Activated T-cell treated with anti-CD3 and anti-CD28 coated beads, Interleukin-2, amount 50 U/mL, for 48 hours (primary cell): ENCODE data around the gene SUPT20H.

Experiments used
- DNase-seq, 2 experiments: peaks; one replicate each; pipeline ENCODE4 v3.0.0-alpha.2; 2020

SUPT20H gene

DNA sequence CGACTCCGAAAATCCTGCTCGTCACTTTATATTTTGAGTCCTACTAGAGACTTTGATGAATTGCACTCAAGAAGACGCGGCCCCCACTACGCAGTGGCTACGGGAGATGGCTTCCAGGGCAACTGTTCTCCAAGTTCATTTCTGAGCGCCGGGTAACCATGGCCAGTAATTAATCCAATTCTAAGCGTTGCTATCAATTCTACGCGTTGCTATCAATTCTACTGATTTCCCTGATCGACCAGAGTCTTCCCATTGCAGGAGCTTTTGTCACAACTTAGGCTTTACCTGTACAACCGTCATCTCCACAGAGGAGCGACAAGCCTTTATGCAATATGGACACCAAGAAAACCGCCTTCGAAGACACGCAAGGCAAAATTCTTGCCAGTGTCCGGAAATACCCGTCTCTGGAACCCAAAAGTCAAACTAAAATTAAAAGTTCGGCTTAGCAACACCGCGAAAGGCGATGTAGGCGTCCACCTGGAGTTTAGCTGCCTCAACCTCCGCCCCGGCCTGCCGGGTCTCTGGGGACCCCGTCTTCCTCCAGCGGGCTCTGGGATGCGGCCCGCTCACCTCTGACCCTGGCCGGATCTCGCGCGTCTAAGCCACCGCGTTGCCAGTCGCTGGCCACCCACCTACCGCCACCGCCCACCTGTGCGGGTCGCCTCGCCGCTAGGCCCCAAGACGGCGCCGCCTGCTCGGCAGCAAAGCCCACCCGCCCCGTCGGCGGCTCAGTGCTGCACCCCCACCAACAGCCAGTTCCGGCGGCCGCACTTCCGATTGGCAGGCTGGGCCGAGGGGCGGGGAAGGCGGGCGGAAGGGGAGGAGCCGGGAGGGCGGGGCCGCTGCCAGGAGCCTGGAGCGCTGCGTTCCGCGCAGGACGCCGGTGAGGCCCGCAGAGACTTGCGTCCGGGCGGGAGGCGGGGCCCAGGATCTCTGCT is at the start of gene SUPT20H:
Gene SUPT20H (minus strand): TSS at position 779 of the 938 bp plus-strand sequence. CDS start 8,198 bp downstream, outside the sequence.
- peak; percentile 94 to 96 for DNase-seq

DNA sequence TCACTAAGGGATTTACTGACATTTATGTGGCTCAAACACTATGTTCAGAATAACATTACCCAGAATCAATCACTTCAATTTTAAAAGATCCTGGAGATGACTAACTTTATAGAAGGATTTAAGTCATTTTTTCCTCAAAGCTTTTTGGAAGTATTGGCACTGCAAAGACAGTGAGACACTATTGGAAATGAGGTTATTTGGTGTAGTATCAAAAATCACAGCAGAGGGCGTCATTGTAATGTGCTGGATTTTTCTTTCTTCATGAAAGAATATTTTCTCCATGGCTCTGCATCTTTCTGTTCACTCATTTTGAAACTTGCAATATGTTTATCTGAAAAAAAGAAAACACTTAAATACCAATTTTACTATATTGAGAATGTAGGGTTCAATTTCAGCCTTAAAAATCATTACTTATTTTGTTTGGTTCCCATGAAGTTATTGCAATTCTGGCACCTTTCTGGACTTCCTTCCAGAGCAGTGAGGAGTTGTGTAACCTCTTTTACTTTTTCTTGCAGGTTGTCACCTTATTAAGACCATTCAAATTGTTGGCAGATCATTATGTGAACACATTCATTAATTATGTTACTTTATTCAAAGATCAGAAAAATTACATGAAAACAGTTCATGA is 49.7 kb upstream of the SUPT20H start:
- DNase-seq: no peak

DNA sequence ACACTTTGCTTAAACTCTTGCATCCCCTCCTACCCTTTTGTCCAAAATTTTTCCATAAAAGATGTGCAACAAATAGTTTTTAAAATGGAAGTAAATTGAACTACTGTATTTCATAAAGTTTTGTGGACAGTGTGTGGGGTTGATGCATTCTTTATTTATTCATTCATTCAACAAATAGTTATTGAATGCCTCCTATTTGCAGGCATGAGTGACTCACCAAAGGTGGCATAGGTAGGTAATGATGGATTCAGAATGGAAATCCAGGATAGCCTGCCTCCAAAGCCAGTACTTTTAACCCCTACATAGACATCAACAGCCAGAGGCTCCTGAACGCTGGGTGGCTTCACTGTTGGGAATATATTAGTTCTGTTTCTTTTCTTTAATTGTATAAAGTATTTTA is 48.4 kb upstream of the SUPT20H start:
- no peak for DNase-seq

DNA sequence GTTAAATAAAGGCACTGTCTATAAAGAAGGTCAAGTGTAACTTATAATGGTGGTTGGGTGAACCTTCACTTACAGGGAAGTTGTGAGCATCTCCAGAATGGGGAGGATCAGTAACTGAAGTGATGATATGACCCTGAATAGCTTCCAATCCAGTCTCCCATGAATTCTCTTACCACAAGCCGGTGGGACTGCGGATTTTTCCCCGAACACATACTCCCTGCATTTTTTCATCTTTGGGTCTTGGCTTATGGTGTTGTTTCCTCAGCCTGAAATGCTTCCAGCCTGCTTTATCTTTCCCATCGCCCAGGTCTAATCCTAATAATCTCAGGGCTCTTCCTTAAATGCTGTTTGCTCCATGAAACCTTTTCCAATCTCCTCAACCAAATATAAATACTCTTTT is 48.0 kb upstream of the SUPT20H start:
- no peak for DNase-seq

DNA sequence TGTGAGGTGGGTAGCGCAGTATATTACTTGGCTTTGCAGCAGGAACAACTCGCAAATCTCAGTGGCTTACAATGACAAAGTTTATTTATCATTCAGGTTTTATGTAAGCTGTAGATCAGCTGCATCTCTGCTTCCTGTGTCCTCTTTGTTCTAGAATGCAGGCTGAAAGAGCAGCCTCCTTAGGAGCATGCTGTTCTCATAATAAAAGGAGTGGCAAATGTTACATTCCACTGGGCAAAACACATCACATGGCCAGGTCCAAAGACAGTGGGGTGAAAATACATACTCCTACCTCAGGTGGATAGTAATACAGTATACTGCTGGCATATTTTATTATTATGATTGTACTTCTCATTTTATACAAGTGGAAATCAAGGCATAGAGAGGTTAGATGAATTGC is 47.2 kb upstream of the SUPT20H start:
- no peak for DNase-seq

DNA sequence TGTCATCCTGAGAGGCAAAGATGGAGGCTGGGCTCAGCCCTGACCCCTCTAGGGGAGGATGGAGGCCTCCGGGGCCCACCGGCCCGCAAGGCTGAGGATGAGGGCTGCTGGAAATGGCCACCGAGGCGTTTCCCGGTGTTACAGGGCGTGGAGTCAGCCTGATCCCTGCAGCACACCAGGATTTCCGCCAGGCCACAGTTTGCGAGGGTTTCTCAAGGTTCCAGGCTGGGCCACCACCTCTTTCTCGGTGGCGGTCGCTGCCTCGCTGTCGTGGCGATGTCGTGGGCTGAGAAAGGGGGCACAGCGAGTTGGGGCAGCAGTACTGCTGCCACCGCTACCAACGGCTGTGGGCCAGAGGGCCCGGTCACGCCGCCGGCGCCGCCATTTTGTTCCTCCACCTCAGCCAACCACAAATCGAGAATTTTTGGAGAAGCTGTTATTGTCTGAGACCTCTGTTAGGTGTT is 45.8 kb upstream of the SUPT20H start, which contains the start of gene CSNK1A1L:
Gene CSNK1A1L (minus strand): TSS at position 414 of the 464 bp plus-strand sequence. CDS start 408 bp downstream, at position 6.
- DNase-seq: no peak

DNA sequence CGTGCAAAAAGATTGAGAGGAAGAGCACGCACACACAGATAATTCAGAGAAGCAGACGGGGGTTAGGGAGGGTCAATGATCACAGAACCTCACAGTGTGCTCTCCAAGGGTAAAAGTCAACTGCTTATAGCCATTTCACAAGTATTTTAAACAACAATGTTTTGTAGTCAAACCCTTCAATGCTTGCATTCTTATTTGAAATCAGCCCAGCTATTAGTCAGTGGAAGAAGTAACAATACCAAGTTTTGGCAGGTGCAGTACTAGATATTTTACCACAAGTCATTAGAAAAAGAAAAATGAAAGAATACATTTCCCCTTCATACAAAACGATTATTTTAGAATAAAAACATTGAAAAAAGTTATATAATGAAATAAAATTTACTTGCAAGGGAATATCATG is 43.4 kb upstream of the SUPT20H start:
- no peak for DNase-seq

DNA sequence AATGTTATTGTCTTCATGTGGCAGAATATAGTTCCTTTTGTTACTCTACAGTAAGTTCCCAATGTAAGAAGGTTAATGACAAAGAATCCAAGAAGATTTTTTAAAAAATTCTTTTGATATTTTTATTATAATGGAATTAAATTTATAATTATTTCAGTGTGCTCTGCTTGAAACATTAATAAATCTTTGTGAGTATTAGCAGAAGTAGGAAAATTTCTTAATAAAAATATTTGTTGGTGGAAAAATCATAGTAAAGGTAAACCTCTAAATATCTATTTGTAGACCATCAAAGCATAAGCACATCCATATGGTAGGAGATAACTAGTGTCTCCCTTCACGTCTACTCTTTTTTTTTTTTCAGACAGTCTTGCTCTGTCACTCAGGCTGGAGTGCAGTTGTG is 41.7 kb upstream of the SUPT20H start:
- no peak for DNase-seq

DNA sequence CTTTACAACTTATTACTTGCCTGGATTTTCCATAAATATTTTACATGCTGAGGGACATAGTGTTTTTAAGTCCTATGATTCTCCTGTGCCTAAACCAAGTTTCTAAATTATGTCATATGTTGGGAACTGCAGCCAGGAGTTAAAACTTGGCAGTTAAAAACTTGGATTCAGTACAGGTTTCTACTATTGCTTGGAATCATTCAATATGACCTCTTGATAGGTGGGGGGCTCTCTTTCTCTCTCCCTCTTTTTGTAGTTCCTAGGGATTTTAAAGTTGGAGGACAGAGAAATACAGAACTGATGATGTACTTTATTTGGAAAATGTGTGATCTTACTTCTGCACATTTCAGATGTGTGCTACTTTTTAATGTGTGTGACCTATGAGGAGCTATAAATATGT is 41.2 kb upstream of the SUPT20H start:
- no peak for DNase-seq

DNA sequence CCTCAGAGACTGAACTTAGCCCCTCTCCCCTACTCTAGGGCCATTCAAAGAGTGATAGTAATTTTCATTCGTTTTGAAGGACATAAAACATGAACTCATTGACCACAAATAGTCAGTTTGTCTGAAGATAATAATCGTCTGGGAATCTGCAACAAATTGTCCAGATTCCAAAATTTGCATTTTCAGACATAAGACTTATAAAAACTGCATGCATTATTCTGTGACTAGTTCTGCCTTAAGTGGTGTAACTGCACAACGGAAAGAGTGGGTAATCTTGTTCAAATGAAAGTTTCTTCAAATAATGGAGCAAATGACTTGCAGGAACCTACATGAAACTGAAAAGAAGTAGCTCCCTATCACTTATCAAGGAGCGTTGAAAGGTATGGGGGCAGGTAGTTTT is 37.6 kb upstream of the SUPT20H start:
- DNase-seq: no peak

DNA sequence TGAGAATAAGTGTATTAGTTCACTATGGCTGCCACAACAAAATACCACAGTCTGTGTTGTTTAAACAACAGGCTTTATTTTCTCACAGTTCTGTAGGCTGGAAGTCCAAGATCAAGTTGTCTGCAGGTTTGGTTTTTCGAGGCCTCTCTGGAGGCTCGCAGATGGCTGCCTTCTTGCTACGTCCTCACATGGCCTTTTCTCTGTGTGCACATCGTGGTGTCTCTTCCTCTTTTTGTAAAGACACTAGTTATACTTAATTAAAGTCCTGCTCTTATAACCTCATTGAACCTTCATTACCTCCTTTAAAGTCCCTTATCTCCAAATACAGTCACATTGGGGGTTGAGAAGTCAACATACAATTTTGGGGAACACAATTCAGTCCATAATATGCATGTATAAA is 35.4 kb upstream of the SUPT20H start:
- no peak for DNase-seq

DNA sequence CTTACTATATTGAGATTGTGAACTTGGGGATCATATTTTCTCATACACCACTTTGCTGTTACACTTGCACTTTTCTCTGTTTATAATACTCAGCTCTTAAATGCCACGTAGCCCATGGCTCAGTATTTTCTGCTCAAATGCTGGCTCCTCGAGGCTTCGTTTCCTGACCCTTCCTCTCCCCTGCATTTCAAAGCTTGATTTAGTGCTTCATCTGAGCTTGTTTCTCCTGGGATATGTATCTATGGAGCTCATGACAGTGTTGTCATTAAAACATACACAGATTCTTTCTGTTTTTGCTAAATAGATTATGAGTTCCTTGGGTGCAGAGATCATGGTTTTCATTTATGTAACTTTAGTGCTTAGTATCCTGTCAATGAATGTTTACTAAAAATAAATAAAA is 34.6 kb upstream of the SUPT20H start:
- no peak for DNase-seq

DNA sequence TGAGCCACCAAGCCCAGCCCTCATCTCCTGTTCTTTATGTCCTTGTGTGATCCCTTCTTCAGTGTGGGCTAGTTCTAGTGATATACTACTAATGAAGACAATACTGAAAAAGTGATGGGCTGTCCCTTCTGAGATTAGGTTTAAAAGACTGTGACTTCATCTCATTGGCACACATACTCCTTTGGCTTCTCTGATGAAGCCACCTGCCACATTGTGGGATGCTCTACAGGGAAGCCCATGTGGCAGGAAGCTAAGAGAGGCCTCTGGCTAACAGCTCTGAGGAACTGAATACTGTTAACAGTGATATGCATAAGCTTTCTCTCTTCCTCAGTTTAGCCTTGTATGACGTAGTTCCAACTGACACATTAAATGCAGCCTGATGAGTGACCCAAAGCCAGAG is 32.3 kb upstream of the SUPT20H start:
- no peak for DNase-seq

DNA sequence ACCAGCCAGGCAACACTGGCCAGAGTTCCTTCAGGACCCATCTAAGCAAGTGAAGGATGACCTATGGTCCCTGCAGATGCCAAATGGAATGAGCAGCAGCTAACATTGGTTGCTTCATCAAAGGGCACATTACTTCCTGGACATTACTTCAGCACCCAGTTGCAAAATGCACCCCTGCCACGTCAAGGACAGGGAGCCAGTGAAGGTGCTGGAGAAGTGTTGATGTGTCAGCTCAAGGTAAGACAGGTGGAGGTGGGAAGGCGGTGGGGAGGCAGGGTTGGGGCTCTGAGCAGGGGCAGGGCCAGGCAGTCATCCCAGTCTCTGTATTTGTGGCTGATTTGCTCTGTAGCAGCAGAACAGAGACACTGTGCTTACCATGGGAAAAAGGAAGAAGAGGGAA is 31.4 kb upstream of the SUPT20H start:
- DNase-seq: no peak

DNA sequence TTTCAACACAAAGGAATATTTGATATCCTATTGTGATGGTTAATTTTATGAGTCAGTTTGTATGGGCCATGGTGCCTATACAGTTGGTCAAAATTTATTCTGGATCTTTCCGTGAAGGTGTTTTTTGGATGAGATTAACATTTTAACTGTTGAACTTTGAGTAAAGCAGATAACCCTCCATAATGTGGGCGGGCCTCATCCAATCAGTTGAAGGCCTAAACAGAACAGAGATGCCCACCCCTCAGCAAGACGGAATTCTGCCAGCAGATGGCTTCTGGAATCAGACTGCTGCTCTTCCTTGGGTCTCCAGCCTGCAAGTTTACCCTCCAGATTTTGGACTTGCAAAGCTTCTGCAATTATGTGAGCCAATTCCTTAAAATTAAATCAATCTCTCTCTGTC is 30.0 kb upstream of the SUPT20H start:
- DNase-seq: no peak

DNA sequence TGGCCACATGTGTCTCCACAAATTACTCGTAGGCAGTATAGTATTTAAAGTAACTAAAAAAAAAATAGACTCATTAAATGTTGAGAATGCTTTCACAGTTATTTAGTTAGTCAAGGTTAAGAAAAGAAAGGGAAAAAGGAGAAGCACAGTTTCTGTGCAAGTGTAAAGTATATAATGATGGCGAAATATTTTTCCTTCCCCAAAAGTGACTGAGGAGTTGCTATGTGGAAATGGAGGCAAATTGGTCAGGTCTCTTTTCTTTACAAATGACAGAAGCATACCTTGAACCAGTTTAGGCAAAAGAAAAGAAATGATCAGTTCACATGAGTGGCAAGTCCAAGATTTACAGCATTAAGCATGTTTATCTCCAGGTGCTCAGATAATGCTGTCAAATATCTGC is 28.0 kb upstream of the SUPT20H start:
- no peak for DNase-seq

DNA sequence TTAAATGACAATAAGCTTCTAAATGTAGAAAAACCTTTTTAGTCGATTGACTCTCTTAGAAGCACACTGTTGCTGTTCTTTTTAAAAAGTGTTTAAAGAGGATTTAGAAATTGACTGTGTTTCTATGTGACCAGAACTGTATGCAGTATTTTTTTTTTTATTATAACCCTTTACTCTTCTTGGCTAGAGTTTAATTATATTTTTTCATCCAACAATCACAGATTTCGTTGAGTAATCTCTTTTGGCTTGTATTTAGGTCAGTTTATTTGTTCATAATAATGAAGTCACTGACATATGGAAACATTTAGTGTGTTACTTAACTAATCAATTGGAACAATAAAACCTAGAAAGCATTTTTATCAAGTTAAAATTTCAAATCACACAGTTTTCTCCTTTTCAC is 26.1 kb upstream of the SUPT20H start:
- no peak for DNase-seq

DNA sequence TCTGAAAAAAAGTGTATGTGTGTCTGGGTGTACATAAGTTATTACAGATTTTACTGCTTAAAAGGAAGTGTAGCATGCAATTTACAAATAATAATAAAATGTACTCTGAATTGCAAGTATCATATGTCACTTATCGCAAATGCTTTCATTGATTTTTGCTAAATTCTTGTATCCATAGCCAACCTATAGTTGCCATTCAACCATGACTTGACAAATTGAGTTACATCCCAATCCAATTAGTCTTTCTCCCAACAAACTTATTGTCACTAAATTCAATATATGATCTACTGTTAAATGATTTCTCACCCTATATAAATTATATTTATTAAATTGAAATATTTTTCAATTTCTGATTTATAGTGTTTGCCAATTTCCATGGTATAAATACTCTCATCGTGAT is 17.3 kb upstream of the SUPT20H start:
- DNase-seq: no peak

DNA sequence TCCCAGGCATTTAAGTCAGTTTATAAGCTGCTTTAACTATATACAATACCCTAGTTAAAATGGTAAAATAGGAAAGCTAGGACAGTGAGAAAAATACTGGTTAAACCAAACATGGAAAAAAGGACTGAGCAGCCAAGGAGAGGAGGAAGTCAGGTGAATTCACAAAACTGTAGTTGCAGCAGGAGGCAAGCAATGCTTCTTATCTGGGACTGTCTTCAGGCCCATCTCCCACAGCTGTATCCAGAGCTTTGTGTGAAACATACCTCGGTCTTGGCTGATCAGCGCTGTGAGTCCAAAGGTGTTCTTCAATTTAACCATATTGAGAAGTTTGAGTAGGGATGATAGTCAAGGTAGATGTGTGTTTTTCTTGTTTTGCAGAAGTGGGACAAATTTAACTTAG is 15.7 kb upstream of the SUPT20H start:
- no peak for DNase-seq

DNA sequence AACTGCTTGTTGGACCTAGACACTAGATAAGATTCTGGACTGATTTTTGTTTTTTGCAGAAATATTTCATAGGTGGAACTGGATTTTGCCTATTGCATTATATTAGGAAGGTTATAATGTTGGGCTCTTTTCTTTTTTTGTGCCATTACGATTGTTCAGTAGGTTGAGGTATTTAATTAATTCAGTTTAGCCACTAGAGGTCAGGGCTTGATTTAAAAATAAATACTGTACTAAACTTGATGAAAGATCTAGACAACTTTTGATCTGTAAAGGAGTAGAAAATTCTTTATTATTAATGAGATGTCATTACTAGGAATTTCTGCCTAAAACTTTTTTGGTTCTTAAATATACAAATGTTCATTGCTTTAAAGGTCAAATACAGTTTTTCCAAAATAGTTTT is 15.2 kb upstream of the SUPT20H start:
- DNase-seq: no peak

DNA sequence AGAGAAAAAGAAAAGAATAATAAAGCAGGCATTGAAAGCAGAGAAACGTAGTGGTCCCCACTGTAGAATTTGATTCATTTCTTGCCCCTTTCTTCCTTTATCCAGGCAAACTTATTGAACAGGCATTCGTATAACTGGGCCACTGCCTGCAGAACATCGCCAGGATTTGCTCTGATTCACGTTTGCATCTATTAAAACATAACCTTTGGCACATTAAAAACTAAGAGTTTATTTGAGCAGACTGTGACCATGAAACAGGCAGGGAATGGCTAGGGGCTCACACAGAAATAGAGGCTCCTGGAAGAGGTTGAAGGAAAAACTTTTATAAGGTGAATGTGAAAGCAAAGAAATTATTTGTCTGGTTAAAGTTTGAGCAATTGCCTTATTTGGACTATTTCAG is 12.5 kb upstream of the SUPT20H start:
- DNase-seq: no peak

DNA sequence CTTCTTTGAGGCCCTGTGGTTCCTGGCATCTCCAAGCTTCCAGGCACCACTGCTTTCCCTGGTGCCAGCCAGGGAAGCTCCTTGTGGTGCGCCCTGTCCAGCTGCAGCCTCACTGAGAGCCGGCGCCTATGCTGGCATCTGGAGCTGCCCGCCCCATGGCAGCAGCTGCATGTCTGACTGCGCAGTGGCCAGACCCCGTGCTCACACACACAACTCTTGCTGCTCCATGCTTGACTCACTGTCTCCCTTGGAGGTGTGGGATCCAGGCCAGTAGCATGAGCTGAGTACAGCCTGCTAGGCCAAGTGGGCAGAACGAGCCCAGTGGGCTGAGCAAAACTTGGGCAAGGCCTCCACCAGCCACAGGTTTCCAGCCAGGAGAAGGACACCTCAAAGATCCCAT is 11.5 kb upstream of the SUPT20H start:
- DNase-seq: no peak

DNA sequence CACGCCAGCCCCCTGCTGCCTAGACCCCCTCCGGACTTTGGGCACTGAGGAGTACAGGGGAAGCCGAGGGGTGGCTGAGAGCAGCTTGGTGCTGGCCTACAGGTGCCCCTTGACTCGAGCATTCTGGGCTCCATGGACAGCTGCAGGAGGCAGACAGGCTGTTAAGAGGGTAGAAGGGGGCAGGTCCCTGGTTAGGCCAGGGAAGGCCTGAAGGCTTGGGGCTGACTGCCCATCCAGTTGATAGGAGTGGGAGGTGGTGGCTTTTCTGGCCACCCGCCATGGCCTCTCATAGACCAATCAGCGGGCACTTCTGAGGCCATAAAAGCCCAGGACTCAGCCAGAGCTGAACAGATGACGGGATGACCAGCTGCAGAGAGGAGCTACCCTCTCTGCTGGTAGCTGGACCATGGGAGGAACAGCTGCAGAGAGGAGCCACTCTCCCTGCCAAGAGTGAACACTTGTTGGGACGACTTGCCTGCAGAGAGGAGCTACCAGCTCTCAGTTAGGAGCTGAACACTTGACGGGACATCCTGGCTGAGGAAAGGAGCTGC is 10.7 kb upstream of the SUPT20H start:
- DNase-seq: no peak

DNA sequence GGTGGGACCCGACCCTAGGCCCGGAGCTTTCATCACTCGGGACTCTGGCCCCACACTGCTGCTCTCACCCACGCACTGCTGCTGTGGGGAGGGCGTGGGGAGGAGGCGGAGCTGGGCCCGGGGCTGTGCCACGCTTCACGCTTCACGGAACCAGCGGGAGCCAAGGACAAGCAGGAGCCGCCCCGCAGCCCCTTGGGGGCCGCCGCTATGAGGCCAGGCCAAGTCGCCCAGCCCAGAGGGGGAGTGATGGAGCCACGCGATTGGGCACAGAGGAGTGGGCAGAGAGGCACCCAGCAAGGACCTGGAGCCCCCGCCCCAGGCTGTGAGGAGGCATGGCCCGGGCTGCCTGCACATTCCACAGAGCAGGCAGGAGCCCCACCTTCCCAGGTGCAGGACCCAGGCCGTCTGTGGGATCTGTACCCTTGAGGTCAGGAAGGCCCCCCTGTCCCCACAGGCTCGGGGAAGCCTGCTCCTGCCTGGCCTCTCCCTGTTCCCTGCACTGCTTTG is 10.2 kb upstream of the SUPT20H start:
- DNase-seq: no peak
